Measurements from ENCODE around the gene LRRC32. TPM values are rescaled to one million over a fixed set of nuclear protein-coding genes. Genes with fewer than 3 reads are reported as not detected.

Gene LRRC32
- total and polyA plus RNA-seq, 4 donors, result 38.3 to 159 (median 85.2) TPM

DNA sequence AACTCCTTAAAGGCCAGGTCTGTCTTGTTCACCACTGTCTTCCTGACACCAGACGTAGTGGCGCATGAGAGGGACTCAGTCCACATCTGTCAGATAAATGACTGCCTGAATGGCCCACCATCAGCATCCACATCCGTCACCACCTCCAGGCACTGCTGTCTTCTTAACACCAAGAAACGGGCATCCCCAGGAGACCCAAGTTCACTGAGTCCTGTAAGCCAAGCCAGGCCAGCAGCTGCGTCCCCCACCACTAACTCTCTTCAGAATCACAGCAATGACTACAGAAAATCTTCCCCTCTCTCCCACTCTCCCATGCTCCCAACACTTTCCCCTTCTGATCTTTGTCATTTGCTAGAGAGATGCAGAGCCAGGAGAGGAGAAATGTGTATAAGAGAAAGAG lies 47.3 kb upstream of the LRRC32 start:
- no peak for TF ChIP-seq CTCF (IDR thresholded peaks at IDR 0.05; ENCODE audit: control extremely low read depth, extremely low read depth)
- Histone ChIP-seq H3K27me3 (ENCODE audit: control insufficient read depth in 3 of 3, insufficient read depth in 3 of 3, low read length in 2 of 3) (no peaks in the 10 kb centered on the region), H3K4me3 (no peak overlapping the region), H3K9ac (ENCODE audit: insufficient read depth in 1 of 2, low read length in 2 of 2) (no peak overlapping the region), H3K9me3 (ENCODE audit: control insufficient read depth in 4 of 4, insufficient read depth in 3 of 4, low read length in 3 of 4) (no peaks in the 10 kb centered on the region), H3K4me1 (ENCODE audit: control insufficient read depth in 5 of 5, insufficient read depth in 5 of 5, low read length in 5 of 5) (no peaks in the 10 kb centered on the region), H3K36me3 (ENCODE audit: control insufficient read depth in 4 of 4, insufficient read depth in 4 of 4, low read length in 4 of 4) (no peaks in the 10 kb centered on the region), H3K27ac (ENCODE audit: low read depth in 1 of 2, low read length in 1 of 2) (no peak overlapping the region)
- ATAC-seq (ENCODE audit: insufficient read depth, low FRiP score) (no peak), DNase-seq (peak in 2 of 3 donors; percentile 33 to 43)
- WGBS, 2 donors, result 92% methylated on average over 5 of the region's 5 CpGs

DNA sequence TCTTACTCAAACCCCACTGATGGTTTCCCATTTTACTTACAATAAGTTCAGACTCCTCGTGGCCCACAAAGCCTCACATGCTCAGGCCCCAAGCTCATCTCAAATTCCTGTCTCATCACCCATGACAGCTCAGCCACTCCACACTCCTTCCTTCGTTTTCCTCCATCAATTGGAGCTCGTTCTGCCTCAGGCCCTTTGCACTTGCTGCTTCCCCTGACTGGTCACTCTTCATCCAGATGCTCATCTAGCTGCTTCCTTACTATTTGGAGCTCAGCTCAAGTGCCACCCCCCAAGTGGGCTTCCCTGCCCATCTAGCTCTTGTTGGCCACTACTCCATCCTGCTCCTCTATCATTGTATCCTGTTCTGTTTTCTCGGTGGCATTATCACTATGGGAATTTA lies 46.8 kb upstream of the LRRC32 start:
- DNase-seq (no peak), ATAC-seq (ENCODE audit: insufficient read depth, low FRiP score) (no peak)
- no peaks in the 10 kb centered on the region for H3K4me1 ChIP-seq (ENCODE audit: control insufficient read depth in 5 of 5, insufficient read depth in 5 of 5, low read length in 5 of 5)
- no peaks in the 10 kb centered on the region for H3K27me3 ChIP-seq (ENCODE audit: control insufficient read depth in 3 of 3, insufficient read depth in 3 of 3, low read length in 2 of 3)
- WGBS, 2 donors, result 86 to 93% methylated on average over 4 of the region's 4 CpGs
- H3K9me3 ChIP-seq (ENCODE audit: control insufficient read depth in 4 of 4, insufficient read depth in 3 of 4, low read length in 3 of 4), result no peaks in the 10 kb centered on the region
- no peaks in the 10 kb centered on the region for H3K36me3 ChIP-seq (ENCODE audit: control insufficient read depth in 4 of 4, insufficient read depth in 4 of 4, low read length in 4 of 4)
- no peak overlapping the region for H3K4me3 ChIP-seq
- no peak overlapping the region for H3K9ac ChIP-seq (ENCODE audit: insufficient read depth in 1 of 2, low read length in 2 of 2)
- no peak overlapping the region for H3K27ac ChIP-seq (ENCODE audit: low read depth in 1 of 2, low read length in 1 of 2)
- no peak for TF ChIP-seq CTCF (IDR thresholded peaks at IDR 0.05; ENCODE audit: control extremely low read depth, extremely low read depth)

DNA sequence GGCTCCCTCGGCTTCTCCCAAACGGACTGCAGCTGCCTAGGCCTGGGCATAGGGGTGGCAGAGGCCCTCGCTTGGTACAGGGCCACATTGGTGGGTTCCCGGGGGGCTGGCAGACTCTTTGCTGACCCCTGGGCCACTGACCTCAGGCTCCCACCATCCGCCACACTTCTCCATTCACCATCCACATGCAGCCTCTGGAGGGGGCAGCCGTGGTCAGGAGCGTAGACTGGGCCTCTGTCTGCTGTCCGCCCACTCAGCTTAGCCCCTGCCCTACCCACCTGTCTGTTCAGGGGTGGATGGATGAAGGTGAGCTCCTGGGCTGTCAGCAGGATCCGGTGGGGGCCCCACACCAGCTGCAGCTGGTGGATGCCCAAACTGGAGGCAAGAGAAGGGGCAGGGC lies 45.7 kb upstream of the LRRC32 start:
- Histone ChIP-seq H3K9ac (ENCODE audit: insufficient read depth in 1 of 2, low read length in 2 of 2) (no peak overlapping the region), H3K4me1 (ENCODE audit: control insufficient read depth in 5 of 5, insufficient read depth in 5 of 5, low read length in 5 of 5) (no peaks in the 10 kb centered on the region), H3K27me3 (ENCODE audit: control insufficient read depth in 3 of 3, insufficient read depth in 3 of 3, low read length in 2 of 3) (no peaks in the 10 kb centered on the region), H3K9me3 (ENCODE audit: control insufficient read depth in 4 of 4, insufficient read depth in 3 of 4, low read length in 3 of 4) (no peaks in the 10 kb centered on the region), H3K4me3 (no peak overlapping the region), H3K27ac (ENCODE audit: low read depth in 1 of 2, low read length in 1 of 2) (no peak overlapping the region), H3K36me3 (ENCODE audit: control insufficient read depth in 4 of 4, insufficient read depth in 4 of 4, low read length in 4 of 4) (no peaks in the 10 kb centered on the region)
- DNase-seq (no peak), ATAC-seq (ENCODE audit: insufficient read depth, low FRiP score) (no peak)
- TF ChIP-seq CTCF (IDR thresholded peaks at IDR 0.05; ENCODE audit: control extremely low read depth, extremely low read depth), result no peak
- WGBS, 2 donors, result 91 to 94% methylated on average over 9 of the region's 9 CpGs

- no peak for TF ChIP-seq CTCF (IDR thresholded peaks at IDR 0.05; ENCODE audit: control extremely low read depth, extremely low read depth)
- ATAC-seq (ENCODE audit: insufficient read depth, low FRiP score), result no peak
- no peak overlapping the region for H3K9ac ChIP-seq (ENCODE audit: insufficient read depth in 1 of 2, low read length in 2 of 2)
- H3K9me3 ChIP-seq (ENCODE audit: control insufficient read depth in 4 of 4, insufficient read depth in 3 of 4, low read length in 3 of 4), result no peaks in the 10 kb centered on the region
- no peaks in the 10 kb centered on the region for H3K36me3 ChIP-seq (ENCODE audit: control insufficient read depth in 4 of 4, insufficient read depth in 4 of 4, low read length in 4 of 4)
- no peak overlapping the region for H3K27ac ChIP-seq (ENCODE audit: low read depth in 1 of 2, low read length in 1 of 2)
- DNase-seq, result no peak
- no peaks in the 10 kb centered on the region for H3K4me1 ChIP-seq (ENCODE audit: control insufficient read depth in 5 of 5, insufficient read depth in 5 of 5, low read length in 5 of 5)
- 87 to 90% methylated on average over 3 of the region's 3 CpGs for WGBS, 2 donors
- no peak overlapping the region for H3K4me3 ChIP-seq
- H3K27me3 ChIP-seq (ENCODE audit: control insufficient read depth in 3 of 3, insufficient read depth in 3 of 3, low read length in 2 of 3), result no peaks in the 10 kb centered on the region
Observed at GRCh38 chr11:76714493-76714892, 43.9 kb upstream of the LRRC32 start.
